Measurements from ENCODE around the gene TSPAN8.
"Not testable (repeated sequence)": the region's sequence is repeated elsewhere in the genome, so short reads cannot be mapped to it uniquely, and the experiment has no call there.

Gene TSPAN8

DNA sequence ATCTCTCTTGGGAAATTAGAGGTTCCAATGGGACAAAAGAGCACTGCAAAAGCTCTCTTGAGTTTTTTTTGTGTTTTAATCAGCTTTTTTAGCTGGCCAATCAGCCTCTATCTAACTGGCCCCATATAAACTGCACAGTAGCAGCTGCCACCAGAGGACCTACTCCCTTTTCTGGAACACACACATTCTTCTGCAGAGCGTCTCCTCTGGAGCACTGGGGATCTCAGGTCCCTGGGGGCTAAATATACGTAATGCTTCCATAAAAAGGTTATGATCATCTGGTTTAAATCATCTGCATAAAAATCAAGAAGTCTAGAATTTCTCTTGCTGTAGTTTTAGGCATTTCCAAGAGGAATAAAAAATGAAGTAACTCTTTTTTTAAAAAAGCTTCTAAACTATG lies 32.3 kb downstream of the TSPAN8 start:
- TF ChIP-seq, protein P1, sequence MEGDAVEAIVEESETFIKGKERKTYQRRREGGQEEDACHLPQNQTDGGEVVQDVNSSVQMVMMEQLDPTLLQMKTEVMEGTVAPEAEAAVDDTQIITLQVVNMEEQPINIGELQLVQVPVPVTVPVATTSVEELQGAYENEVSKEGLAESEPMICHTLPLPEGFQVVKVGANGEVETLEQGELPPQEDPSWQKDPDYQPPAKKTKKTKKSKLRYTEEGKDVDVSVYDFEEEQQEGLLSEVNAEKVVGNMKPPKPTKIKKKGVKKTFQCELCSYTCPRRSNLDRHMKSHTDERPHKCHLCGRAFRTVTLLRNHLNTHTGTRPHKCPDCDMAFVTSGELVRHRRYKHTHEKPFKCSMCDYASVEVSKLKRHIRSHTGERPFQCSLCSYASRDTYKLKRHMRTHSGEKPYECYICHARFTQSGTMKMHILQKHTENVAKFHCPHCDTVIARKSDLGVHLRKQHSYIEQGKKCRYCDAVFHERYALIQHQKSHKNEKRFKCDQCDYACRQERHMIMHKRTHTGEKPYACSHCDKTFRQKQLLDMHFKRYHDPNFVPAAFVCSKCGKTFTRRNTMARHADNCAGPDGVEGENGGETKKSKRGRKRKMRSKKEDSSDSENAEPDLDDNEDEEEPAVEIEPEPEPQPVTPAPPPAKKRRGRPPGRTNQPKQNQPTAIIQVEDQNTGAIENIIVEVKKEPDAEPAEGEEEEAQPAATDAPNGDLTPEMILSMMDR (IDR thresholded peaks at IDR 0.05; ENCODE audit: low read depth, low read length, missing control alignments) = no peak
- no peak overlapping the region for H3K4me3 ChIP-seq (ENCODE audit: low read depth, low read length)
- DNase-seq (ENCODE audit: low read depth) = no peak

DNA sequence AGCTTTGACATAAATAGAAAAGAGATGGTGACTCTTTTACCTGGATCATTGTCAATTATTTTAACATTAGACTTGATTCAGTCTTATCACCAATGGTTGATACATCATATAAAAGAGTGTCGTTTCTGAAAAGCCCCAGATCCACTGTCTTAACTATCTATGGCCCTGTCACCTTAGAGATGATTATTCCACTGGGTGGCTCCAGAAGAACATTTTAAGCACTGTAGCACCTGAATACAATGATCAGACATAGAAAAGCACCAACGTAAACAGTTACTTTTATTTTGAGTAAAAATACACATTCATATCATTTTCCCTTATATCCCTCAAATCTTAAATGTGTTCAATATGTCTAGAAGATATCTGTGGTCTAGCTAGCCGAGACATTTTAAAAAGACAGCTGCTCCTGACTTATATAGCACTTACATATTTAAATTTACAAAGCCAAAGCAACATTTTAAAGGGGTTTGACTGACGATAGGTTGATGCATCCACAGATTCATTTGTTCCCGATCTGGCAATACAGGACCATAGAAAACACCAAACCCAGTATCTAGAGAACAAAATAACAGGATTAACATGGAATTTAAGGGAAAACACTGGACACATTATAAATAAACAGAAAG lies 32.9 kb downstream of the TSPAN8 start:
- TF ChIP-seq, protein P1 (IDR thresholded peaks at IDR 0.05; ENCODE audit: low read depth, low read length, missing control alignments) = no peak
- H3K4me3 ChIP-seq (ENCODE audit: low read depth, low read length) = no peak overlapping the region
- no peak for DNase-seq (ENCODE audit: low read depth)

DNA sequence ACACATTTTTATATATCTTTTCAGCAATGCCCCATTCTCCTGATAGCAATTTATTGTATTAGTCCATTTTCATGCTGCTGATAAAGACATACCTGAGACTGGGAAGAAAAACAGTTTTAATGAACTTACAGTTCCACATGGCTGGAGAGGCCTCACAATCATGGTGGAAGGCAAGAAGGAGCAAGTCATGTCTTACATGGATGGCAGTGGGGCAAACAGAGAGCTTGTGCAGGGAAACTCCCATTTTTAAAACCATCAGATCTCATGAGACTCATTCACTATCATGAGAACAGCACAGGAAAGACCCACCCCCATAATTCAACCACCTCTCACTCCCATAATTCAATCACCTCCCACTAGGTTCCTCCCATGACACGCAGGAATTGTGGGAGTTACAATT lies 44.7 kb downstream of the TSPAN8 start:
- DNase-seq (ENCODE audit: low read depth); H3K4me3 ChIP-seq (ENCODE audit: low read depth, low read length): not testable (repeated sequence)

DNA sequence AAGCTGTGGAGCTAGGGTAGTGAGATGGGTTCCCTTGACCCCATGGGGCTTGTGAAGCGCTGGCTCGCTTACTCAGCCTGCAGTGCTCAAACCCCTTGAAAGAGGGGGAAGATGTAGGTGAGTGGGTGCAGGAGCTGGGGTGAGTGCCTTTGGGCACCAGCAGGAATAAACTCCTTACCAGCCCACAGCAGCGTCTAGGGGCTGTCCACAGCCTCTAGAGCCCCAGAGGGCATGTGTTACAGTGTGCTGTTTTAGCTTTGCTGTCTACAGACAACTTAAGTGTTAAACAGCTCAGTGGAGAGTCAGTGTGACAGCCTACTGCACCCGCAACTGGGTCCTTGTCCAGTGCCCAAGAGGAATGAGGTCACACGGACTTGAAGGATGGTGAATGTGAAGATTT lies 48.0 kb downstream of the TSPAN8 start:
- no peak overlapping the region for H3K4me3 ChIP-seq (ENCODE audit: low read depth, low read length)
- no peak for DNase-seq (ENCODE audit: low read depth)
- TF ChIP-seq, protein P1 (IDR thresholded peaks at IDR 0.05; ENCODE audit: low read depth, low read length, missing control alignments) = no peak

DNA sequence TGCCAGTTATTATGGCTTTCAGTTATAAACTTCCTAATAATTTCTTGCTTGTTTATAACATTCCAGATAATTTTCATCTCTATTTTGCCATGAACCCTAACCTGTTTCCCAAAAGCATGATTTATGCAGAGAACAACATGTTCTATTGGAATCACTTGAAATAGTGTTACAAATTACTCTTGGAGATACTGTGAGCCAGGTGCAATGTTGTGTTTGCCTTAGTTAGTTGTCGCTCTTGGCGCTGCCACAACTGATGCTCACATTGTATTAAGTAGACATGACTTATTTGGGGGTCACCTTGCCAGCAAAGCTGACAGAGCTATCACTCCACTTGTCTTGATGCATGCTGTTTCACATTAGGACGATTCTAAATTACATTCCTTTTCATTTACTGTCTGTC lies 49.4 kb downstream of the TSPAN8 start:
- TF ChIP-seq, protein P1 (IDR thresholded peaks at IDR 0.05; ENCODE audit: low read depth, low read length, missing control alignments) = no peak
- no peak overlapping the region for H3K4me3 ChIP-seq (ENCODE audit: low read depth, low read length)
- DNase-seq (ENCODE audit: low read depth) = no peak

DNA sequence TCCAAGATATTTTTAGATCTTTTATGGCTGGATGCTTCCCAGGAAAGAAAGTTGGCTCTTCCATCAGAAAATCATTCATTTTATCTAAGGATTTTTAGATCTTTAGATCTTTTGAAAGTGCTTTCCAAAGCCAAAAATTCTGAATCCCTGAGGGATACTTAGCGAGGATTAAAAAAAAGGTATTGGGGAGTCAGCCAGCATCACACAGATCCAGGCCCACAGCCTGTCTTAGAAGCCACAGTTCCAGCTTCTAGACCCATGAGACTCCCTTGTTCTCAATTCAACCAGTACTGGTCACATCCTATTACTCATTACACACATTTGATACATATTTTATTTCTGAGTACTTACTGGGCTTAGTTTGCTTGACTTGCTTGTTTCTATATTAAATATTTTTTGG lies 49.9 kb downstream of the TSPAN8 start:
- TF ChIP-seq, protein P1 (IDR thresholded peaks at IDR 0.05; ENCODE audit: low read depth, low read length, missing control alignments) = no peak
- H3K4me3 ChIP-seq (ENCODE audit: low read depth, low read length) = no peak overlapping the region
- no peak for DNase-seq (ENCODE audit: low read depth)

DNA sequence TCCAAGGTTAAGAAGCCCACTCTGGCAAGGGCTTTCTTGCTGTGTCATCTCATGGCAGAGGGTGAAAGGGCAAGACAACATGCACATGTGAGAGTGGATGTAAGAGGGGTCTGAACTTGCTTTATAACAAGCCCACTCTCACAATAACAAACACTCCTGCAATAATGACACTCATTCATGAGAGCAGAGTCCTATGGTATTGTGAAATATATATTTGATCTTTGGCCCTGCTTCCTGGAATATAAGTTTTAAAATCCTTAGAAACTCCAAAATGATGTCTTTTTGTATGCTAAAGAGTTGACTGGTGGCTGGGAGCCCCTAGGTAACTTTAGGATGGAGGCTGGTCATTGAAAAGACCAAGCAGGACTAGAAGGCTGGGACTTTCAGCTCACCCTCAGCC lies 51.8 kb downstream of the TSPAN8 start:
- no peak for DNase-seq (ENCODE audit: low read depth)
- TF ChIP-seq, protein P1 (IDR thresholded peaks at IDR 0.05; ENCODE audit: low read depth, low read length, missing control alignments) = no peak
- no peak overlapping the region for H3K4me3 ChIP-seq (ENCODE audit: low read depth, low read length)
